GM23338 (cell line): Measurements from ENCODE around the gene MORN4. TPM values are rescaled to one million over a fixed set of nuclear protein-coding genes. Genes with fewer than 3 reads are reported as not detected.

Source experiments
- ATAC-seq: fragments of 200-7000 bp; cut with Tn5 transposase; 3 replicates; pipeline ENCODE4 v1.9.1; 2020
- DNase-seq: peaks from one replicate; pipeline ENCODE4 v3.0.0-alpha.2; 2015; ENCODE audit warnings: low spot score
- H2AFZ ChIP-seq: fragments of 200-600 bp; sonication (generic); 2 replicates; pipeline ENCODE4 v1.8.0; 2016; ENCODE audit warnings: antibody characterized with exemption, mild to moderate bottlenecking, moderate library complexity
- H3F3A ChIP-seq: fragments of 200-600 bp; sonication (generic); replicated peaks from 2 replicates; pipeline ENCODE4 v1.8.0; 2017; ENCODE audit warnings: antibody characterized with exemption, mixed run types, low read depth
- H3K27ac ChIP-seq: fragments of 200-600 bp; sonication (generic); 2 replicates; pipeline ENCODE4 v1.6.1; 2016; ENCODE audit warnings: low read depth
- H3K27me3 ChIP-seq: fragments of 200-600 bp; sonication (generic); 2 replicates; pipeline ENCODE4 v1.8.0; 2016; ENCODE audit warnings: mild to moderate bottlenecking, mixed run types, moderate library complexity; ENCODE audit not compliant: insufficient read depth
- H3K36me3 ChIP-seq: fragments of 200-600 bp; sonication (generic); 2 replicates; pipeline ENCODE4 v1.8.0; 2016; ENCODE audit warnings: mild to moderate bottlenecking; ENCODE audit not compliant: insufficient read depth
- H3K4me1 ChIP-seq: fragments of 200-600 bp; sonication (generic); 2 replicates; pipeline ENCODE4 v1.8.0; 2016; ENCODE audit warnings: mild to moderate bottlenecking, moderate library complexity; ENCODE audit not compliant: insufficient read depth
- H3K4me2 ChIP-seq: fragments of 200-600 bp; sonication (generic); 2 replicates; pipeline ENCODE4 v1.7.1; 2017; ENCODE audit warnings: mixed run types
- H3K4me3 ChIP-seq: fragments of 200-600 bp; sonication (generic); 2 replicates; pipeline ENCODE4 v1.6.1; 2016; ENCODE audit warnings: mixed run types
- H3K79me2 ChIP-seq: fragments of 200-600 bp; sonication (generic); replicated peaks from 2 replicates; pipeline ENCODE4 v1.8.0; 2017; ENCODE audit warnings: mild to moderate bottlenecking; ENCODE audit not compliant: insufficient read depth
- H3K9me2 ChIP-seq: fragments of 200-600 bp; sonication (generic); 2 replicates; pipeline ENCODE4 v1.8.0; 2017; ENCODE audit not compliant: insufficient read depth
- H4K20me1 ChIP-seq: fragments of 200-600 bp; sonication (generic); replicated peaks from 2 replicates; pipeline ENCODE4 v1.8.0; 2017; ENCODE audit warnings: mild to moderate bottlenecking; ENCODE audit not compliant: insufficient read depth
- H3K27ac Mint-ChIP-seq: 2 replicates; pipeline ENCODE4 v1.8.0; 2020; ENCODE audit warnings: inconsistent platforms, mild to moderate bottlenecking, moderate library complexity, mixed read lengths
- H3K27me3 Mint-ChIP-seq: 3 replicates; pipeline ENCODE4 v1.8.0; 2022; ENCODE audit warnings: low read depth, mild to moderate bottlenecking, moderate library complexity, mixed read lengths, inconsistent platforms; ENCODE audit not compliant: insufficient read depth, poor library complexity
- H3K36me3 Mint-ChIP-seq: 3 replicates; pipeline ENCODE4 v1.8.0; 2021; ENCODE audit warnings: low read depth, mild to moderate bottlenecking, inconsistent platforms, moderate library complexity, mixed read lengths
- H3K4me1 Mint-ChIP-seq: 3 replicates; pipeline ENCODE4 v1.8.0; 2020; ENCODE audit warnings: mild to moderate bottlenecking, inconsistent platforms, mixed read lengths
- H3K4me3 Mint-ChIP-seq: 3 replicates; pipeline ENCODE4 v1.8.0; 2021; ENCODE audit warnings: moderate library complexity, mild to moderate bottlenecking, inconsistent platforms, mixed read lengths
- H3K9me3 Mint-ChIP-seq: 3 replicates; pipeline ENCODE4 v1.8.0; 2020; ENCODE audit warnings: moderate library complexity, mild to moderate bottlenecking, inconsistent platforms, mixed read lengths
- CREB1 ChIP-seq: fragments of 250-450 bp; sonication (Bioruptor Pico); IDR thresholded peaks from 2 replicates; pipeline ENCODE4 v1.5.0; 2020; ENCODE audit warnings: low read depth, mild to moderate bottlenecking, moderate library complexity
- EZH2 ChIP-seq: fragments of 200-600 bp; sonication (generic); IDR thresholded peaks from one replicate; pipeline ENCODE4 v1.8.0; 2017; ENCODE audit warnings: antibody characterized with exemption, mild to moderate bottlenecking, low read depth; ENCODE audit not compliant: unreplicated experiment
- EZH2phosphoT487 ChIP-seq: fragments of 200-600 bp; sonication (generic); IDR thresholded peaks from one replicate; pipeline ENCODE4 v1.8.1; 2018; ENCODE audit warnings: antibody characterized with exemption; ENCODE audit not compliant: unreplicated experiment
- JUNB ChIP-seq: IDR thresholded peaks from one replicate; pipeline ENCODE4 v1.6.1; 2016; ENCODE audit warnings: antibody characterized with exemption; ENCODE audit not compliant: unreplicated experiment
- NANOG ChIP-seq: IDR thresholded peaks from 2 replicates; pipeline ENCODE4 v1.6.1; 2016; ENCODE audit warnings: antibody characterized with exemption, borderline replicate concordance
- POLR2AphosphoS5 ChIP-seq: IDR thresholded peaks from 2 replicates; pipeline ENCODE4 v1.6.1; 2016; ENCODE audit warnings: antibody characterized with exemption, low read depth
- STAT1 ChIP-seq: IDR thresholded peaks from one replicate; pipeline ENCODE4 v1.6.1; 2016; ENCODE audit warnings: antibody characterized with exemption; ENCODE audit not compliant: unreplicated experiment
- ZNF114 ChIP-seq: fragments of 250-450 bp; sonication (Bioruptor Pico); IDR thresholded peaks from 2 replicates; pipeline ENCODE4 v1.5.0; 2020; ENCODE audit warnings: mild to moderate bottlenecking, moderate library complexity
- ZNF331 ChIP-seq: fragments of 250-450 bp; sonication (Bioruptor Pico); IDR thresholded peaks from 2 replicates; pipeline ENCODE4 v1.5.0; 2020; ENCODE audit warnings: low read depth, mild to moderate bottlenecking, moderate library complexity
- polyA plus RNA-seq: library from polyadenylated mRNA; unstranded; fragments of >200 nt; fragmentation: Nextera tagmentation; extraction: Ambion mirVana; gene quantifications from 2 replicates; pipeline ENCODE4 v1.2.1, GENCODE V29; 2016
- total RNA-seq: library from RNA; depleted of rRNA; stranded (reverse); fragments of >200 nt; shearing (Covaris generic); gene quantifications from 2 replicates; pipeline ENCODE4 v1.2.3, GENCODE V29; 2014
- TF ChIP-seq, protein P1 (sequence below): IDR thresholded peaks from 2 replicates; pipeline ENCODE4 v1.6.1; 2016; ENCODE audit warnings: antibody characterized with exemption
- TF ChIP-seq, protein P2 (sequence below): IDR thresholded peaks from one replicate; pipeline ENCODE4 v1.6.1; 2018; ENCODE audit warnings: antibody characterized with exemption; ENCODE audit not compliant: unreplicated experiment
- TF ChIP-seq, protein P3 (sequence below): fragments of 250-450 bp; sonication (Bioruptor Pico); IDR thresholded peaks from 2 replicates; pipeline ENCODE4 v1.5.0; 2020; ENCODE audit warnings: mild to moderate bottlenecking, moderate library complexity
- TF ChIP-seq, protein P4 (sequence below), 2 experiments: fragments of 200-600 bp in 1 of 2; sonication (generic) in 1 of 2; conservative IDR thresholded peaks; 2 replicates each; pipeline versions ENCODE4 v1.5.1 to v1.6.1; 2016 to 2017; ENCODE audit warnings: antibody characterized with exemption in 2 of 2, low read depth in 2 of 2, mild to moderate bottlenecking in 2 of 2, moderate library complexity in 1 of 2

MORN4 gene
- total and polyA plus RNA-seq, 2 experiments from 2014 or later, result 9.0 to 50.0 TPM

DNA sequence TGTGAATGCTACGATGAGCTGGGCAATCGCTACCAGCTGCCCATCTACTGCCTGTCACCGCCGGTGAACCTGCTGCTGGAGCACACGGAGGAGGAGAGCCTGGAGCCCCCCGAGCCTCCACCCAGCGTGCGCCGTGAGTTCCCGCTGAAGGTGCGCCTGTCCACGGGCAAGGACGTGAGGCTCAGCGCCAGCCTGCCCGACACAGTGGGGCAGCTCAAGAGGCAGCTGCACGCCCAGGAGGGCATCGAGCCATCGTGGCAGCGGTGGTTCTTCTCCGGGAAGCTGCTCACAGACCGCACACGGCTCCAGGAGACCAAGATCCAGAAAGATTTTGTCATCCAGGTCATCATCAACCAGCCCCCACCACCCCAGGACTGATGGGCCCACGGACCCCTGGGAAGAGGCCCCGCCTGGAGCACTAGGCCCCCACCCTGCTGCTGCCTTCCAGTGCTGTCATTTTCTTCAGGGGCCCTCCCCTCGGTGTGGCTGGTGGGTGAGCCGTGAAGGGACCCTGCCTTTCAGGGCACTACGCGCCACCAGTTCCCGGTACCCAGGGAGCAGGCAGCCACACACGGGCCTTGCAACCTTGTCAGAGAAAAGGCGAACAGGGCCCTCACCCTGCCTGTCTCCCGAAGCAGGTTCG, 63.0 kb downstream of the MORN4 start:
- H2AFZ ChIP-seq, result no peak overlapping the region
- 0 out of 2 replicates have a peak, but pooled peaks cover 3% of the 10 kb centered on the region for H4K20me1 ChIP-seq
- DNase-seq (no peak), ATAC-seq (no peak)
- H3K4me3 ChIP-seq, result no peak overlapping the region
- Mint-ChIP-seq H3K27me3 (peaks cover 6% of the 10 kb centered on the region), H3K36me3 (peaks cover 2% of the 10 kb centered on the region; the same call in 1 of the 3 replicates), H3K27ac (no peak overlapping the region), H3K4me1 (peaks cover 17% of the 10 kb centered on the region; the same call in 2 of the 3 replicates), H3K9me3 (no peaks in the 10 kb centered on the region), H3K4me3 (no peak overlapping the region)
- H3K27me3 ChIP-seq, result no peaks in the 10 kb centered on the region
- H3K9me2 ChIP-seq, result no peaks in the 10 kb centered on the region
- H3K79me2 ChIP-seq, result 0 out of 2 replicates have a peak, but pooled peaks cover 6% of the 10 kb centered on the region
- no peaks in the 10 kb centered on the region; the same call in 1 of the 2 replicates for H3K36me3 ChIP-seq
- no peak overlapping the region for H3K27ac ChIP-seq
- H3K4me1 ChIP-seq, result no peaks in the 10 kb centered on the region; the same call in 1 of the 2 replicates
- H3F3A ChIP-seq, result no peaks in the 10 kb centered on the region
- no peak overlapping the region for H3K4me2 ChIP-seq
- TF ChIP-seq ZNF114 (CRISPR knock-in tag) (no peak), CREB1 (CRISPR knock-in tag) (no peak), POLR2AphosphoS5 (no peak), ZNF331 (no peak), EZH2 (no peak), STAT1 (no peak), JUNB (no peak), NANOG (no peak), EZH2phosphoT487 (no peak)
- TF ChIP-seq, protein P1, sequence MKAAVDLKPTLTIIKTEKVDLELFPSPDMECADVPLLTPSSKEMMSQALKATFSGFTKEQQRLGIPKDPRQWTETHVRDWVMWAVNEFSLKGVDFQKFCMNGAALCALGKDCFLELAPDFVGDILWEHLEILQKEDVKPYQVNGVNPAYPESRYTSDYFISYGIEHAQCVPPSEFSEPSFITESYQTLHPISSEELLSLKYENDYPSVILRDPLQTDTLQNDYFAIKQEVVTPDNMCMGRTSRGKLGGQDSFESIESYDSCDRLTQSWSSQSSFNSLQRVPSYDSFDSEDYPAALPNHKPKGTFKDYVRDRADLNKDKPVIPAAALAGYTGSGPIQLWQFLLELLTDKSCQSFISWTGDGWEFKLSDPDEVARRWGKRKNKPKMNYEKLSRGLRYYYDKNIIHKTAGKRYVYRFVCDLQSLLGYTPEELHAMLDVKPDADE, result no peak
- TF ChIP-seq, protein P2, sequence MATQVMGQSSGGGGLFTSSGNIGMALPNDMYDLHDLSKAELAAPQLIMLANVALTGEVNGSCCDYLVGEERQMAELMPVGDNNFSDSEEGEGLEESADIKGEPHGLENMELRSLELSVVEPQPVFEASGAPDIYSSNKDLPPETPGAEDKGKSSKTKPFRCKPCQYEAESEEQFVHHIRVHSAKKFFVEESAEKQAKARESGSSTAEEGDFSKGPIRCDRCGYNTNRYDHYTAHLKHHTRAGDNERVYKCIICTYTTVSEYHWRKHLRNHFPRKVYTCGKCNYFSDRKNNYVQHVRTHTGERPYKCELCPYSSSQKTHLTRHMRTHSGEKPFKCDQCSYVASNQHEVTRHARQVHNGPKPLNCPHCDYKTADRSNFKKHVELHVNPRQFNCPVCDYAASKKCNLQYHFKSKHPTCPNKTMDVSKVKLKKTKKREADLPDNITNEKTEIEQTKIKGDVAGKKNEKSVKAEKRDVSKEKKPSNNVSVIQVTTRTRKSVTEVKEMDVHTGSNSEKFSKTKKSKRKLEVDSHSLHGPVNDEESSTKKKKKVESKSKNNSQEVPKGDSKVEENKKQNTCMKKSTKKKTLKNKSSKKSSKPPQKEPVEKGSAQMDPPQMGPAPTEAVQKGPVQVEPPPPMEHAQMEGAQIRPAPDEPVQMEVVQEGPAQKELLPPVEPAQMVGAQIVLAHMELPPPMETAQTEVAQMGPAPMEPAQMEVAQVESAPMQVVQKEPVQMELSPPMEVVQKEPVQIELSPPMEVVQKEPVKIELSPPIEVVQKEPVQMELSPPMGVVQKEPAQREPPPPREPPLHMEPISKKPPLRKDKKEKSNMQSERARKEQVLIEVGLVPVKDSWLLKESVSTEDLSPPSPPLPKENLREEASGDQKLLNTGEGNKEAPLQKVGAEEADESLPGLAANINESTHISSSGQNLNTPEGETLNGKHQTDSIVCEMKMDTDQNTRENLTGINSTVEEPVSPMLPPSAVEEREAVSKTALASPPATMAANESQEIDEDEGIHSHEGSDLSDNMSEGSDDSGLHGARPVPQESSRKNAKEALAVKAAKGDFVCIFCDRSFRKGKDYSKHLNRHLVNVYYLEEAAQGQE, result no peak
- TF ChIP-seq, protein P3, sequence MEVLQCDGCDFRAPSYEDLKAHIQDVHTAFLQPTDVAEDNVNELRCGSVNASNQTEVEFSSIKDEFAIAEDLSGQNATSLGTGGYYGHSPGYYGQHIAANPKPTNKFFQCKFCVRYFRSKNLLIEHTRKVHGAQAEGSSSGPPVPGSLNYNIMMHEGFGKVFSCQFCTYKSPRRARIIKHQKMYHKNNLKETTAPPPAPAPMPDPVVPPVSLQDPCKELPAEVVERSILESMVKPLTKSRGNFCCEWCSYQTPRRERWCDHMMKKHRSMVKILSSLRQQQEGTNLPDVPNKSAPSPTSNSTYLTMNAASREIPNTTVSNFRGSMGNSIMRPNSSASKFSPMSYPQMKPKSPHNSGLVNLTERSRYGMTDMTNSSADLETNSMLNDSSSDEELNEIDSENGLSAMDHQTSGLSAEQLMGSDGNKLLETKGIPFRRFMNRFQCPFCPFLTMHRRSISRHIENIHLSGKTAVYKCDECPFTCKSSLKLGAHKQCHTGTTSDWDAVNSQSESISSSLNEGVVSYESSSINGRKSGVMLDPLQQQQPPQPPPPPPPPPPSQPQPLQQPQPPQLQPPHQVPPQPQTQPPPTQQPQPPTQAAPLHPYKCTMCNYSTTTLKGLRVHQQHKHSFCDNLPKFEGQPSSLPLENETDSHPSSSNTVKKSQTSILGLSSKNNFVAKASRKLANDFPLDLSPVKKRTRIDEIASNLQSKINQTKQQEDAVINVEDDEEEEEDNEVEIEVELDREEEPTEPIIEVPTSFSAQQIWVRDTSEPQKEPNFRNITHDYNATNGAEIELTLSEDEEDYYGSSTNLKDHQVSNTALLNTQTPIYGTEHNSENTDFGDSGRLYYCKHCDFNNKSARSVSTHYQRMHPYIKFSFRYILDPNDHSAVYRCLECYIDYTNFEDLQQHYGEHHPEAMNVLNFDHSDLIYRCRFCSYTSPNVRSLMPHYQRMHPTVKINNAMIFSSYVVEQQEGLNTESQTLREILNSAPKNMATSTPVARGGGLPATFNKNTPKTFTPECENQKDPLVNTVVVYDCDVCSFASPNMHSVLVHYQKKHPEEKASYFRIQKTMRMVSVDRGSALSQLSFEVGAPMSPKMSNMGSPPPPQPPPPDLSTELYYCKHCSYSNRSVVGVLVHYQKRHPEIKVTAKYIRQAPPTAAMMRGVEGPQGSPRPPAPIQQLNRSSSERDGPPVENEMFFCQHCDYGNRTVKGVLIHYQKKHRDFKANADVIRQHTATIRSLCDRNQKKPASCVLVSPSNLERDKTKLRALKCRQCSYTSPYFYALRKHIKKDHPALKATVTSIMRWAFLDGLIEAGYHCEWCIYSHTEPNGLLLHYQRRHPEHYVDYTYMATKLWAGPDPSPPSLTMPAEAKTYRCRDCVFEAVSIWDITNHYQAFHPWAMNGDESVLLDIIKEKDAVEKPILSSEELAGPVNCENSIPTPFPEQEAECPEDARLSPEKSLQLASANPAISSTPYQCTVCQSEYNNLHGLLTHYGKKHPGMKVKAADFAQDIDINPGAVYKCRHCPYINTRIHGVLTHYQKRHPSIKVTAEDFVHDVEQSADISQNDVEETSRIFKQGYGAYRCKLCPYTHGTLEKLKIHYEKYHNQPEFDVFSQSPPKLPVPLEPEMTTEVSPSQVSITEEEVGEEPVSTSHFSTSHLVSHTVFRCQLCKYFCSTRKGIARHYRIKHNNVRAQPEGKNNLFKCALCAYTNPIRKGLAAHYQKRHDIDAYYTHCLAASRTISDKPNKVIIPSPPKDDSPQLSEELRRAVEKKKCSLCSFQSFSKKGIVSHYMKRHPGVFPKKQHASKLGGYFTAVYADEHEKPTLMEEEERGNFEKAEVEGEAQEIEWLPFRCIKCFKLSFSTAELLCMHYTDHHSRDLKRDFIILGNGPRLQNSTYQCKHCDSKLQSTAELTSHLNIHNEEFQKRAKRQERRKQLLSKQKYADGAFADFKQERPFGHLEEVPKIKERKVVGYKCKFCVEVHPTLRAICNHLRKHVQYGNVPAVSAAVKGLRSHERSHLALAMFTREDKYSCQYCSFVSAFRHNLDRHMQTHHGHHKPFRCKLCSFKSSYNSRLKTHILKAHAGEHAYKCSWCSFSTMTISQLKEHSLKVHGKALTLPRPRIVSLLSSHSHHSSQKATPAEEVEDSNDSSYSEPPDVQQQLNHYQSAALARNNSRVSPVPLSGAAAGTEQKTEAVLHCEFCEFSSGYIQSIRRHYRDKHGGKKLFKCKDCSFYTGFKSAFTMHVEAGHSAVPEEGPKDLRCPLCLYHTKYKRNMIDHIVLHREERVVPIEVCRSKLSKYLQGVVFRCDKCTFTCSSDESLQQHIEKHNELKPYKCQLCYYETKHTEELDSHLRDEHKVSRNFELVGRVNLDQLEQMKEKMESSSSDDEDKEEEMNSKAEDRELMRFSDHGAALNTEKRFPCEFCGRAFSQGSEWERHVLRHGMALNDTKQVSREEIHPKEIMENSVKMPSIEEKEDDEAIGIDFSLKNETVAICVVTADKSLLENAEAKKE (CRISPR knock-in tag), result no peak
- TF ChIP-seq, protein P4, sequence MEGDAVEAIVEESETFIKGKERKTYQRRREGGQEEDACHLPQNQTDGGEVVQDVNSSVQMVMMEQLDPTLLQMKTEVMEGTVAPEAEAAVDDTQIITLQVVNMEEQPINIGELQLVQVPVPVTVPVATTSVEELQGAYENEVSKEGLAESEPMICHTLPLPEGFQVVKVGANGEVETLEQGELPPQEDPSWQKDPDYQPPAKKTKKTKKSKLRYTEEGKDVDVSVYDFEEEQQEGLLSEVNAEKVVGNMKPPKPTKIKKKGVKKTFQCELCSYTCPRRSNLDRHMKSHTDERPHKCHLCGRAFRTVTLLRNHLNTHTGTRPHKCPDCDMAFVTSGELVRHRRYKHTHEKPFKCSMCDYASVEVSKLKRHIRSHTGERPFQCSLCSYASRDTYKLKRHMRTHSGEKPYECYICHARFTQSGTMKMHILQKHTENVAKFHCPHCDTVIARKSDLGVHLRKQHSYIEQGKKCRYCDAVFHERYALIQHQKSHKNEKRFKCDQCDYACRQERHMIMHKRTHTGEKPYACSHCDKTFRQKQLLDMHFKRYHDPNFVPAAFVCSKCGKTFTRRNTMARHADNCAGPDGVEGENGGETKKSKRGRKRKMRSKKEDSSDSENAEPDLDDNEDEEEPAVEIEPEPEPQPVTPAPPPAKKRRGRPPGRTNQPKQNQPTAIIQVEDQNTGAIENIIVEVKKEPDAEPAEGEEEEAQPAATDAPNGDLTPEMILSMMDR (conservative IDR thresholded peaks at IDR 0.05; ENCODE audit: low read depth in 2 of 2), result no peak
